Smooth muscle cell (in vitro differentiated cells): Measurements from ENCODE around the gene LAMA3. TPM values are rescaled to one million over a fixed set of nuclear protein-coding genes. Genes with fewer than 3 reads are reported as not detected.

Source experiments
- DNase-seq: peaks from one replicate; lab custom pipeline; 2025; ENCODE audit not compliant: unreplicated experiment; lab: John Stamatoyannopoulos, UW
- H2AFZ ChIP-seq: fragments of 200-600 bp; sonication (generic); 2 replicates; pipeline ENCODE4 v1.6.0; 2016; ENCODE audit warnings: antibody characterized with exemption, low read depth, mild to moderate bottlenecking
- H3F3A ChIP-seq: fragments of 200-600 bp; sonication (generic); 2 replicates; pipeline ENCODE4 v1.6.0; 2017; ENCODE audit warnings: antibody characterized with exemption, low read depth
- H3K27ac ChIP-seq: fragments of 200-600 bp; sonication (generic); 2 replicates; pipeline ENCODE4 v1.5.1; 2016; ENCODE audit warnings: low read depth, mild to moderate bottlenecking
- H3K27me3 ChIP-seq: fragments of 200-600 bp; sonication (generic); 2 replicates; pipeline ENCODE4 v1.6.1; 2016; ENCODE audit warnings: low read depth, mild to moderate bottlenecking
- H3K36me3 ChIP-seq: fragments of 200-600 bp; sonication (generic); 2 replicates; pipeline ENCODE4 v1.5.1; 2016; ENCODE audit warnings: low read depth
- H3K4me1 ChIP-seq: fragments of 200-600 bp; sonication (generic); 2 replicates; pipeline ENCODE4 v1.5.1; 2016; ENCODE audit warnings: low read depth
- H3K4me2 ChIP-seq: fragments of 200-600 bp; sonication (generic); 2 replicates; pipeline ENCODE4 v1.6.0; 2016; ENCODE audit warnings: mild to moderate bottlenecking
- H3K4me3 ChIP-seq: fragments of 200-600 bp; sonication (generic); 2 replicates; pipeline ENCODE4 v1.5.1; 2016; ENCODE audit warnings: mild to moderate bottlenecking
- H3K79me2 ChIP-seq: fragments of 200-600 bp; sonication (generic); 2 replicates; pipeline ENCODE4 v1.6.0; 2016; ENCODE audit warnings: low read depth, mild to moderate bottlenecking
- H3K9ac ChIP-seq: fragments of 200-600 bp; sonication (generic); 2 replicates; pipeline ENCODE4 v1.6.0; 2016; ENCODE audit warnings: low read depth
- H3K9me3 ChIP-seq: fragments of 200-600 bp; sonication (generic); replicated peaks from 2 replicates; pipeline ENCODE4 v1.5.1; 2016; ENCODE audit warnings: low read depth
- H4K20me1 ChIP-seq: fragments of 200-600 bp; sonication (generic); 2 replicates; pipeline ENCODE4 v1.6.0; 2016; ENCODE audit warnings: low read depth
- WGBS: methylation state at CpG from one replicate; pipeline ENCODE4 v1.1.7; 2016; ENCODE audit warnings: low lambda C conversion rate; 5-methylcytosine and 5-hydroxymethylcytosine counted together
- polyA plus RNA-seq: library from polyadenylated mRNA; unstranded; fragments of >200 nt; fragmentation: Nextera tagmentation; extraction: Ambion mirVana; gene quantifications from 2 replicates; pipeline ENCODE4 v1.2.1, GENCODE V29; 2016
- total RNA-seq: library from RNA; depleted of rRNA; stranded (reverse); fragments of >200 nt; gene quantifications from 2 replicates; pipeline ENCODE4 v1.2.3, GENCODE V29; 2014
- TF ChIP-seq, protein P1 (sequence below): fragments of 200-600 bp; sonication (generic); IDR thresholded peaks from 2 replicates; pipeline ENCODE4 v1.5.1; 2017; ENCODE audit warnings: borderline replicate concordance, mild to moderate bottlenecking, antibody characterized with exemption; ENCODE audit not compliant: insufficient read depth, poor library complexity, severe bottlenecking

LAMA3 gene
- total and polyA plus RNA-seq, 2 experiments from 2014 or later, result 7.8 to 23.1 TPM

DNA sequence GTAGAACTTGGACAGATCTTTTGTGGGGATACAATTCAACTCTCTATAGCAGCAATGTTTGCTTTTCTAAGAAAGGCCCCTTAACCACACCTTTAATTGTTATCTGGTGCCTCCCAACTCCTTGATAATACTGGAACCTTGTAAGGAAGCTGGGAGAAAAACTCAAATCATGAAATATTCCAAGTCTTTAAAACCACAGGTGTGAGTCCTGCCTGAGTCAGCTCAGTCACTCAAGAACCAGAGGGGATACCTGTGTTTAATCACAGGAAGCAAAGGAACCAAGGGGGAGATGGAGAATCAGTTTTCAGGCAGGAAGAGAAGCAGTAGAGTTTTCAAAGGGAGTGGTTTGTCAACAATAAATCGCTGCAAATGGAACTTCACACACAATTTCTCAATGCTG, 159.9 kb downstream of the LAMA3 start:
- Histone ChIP-seq H3K27ac (no peak overlapping the region), H3K36me3 (no peaks in the 10 kb centered on the region), H3K27me3 (no peaks in the 10 kb centered on the region), H2AFZ (no peak overlapping the region), H3K4me1 (no peaks in the 10 kb centered on the region), H3K9me3 (no peaks in the 10 kb centered on the region), H3K4me3 (no peak overlapping the region), H3K4me2 (no peak overlapping the region), H3F3A (no peaks in the 10 kb centered on the region), H3K79me2 (no peaks in the 10 kb centered on the region), H4K20me1 (no peaks in the 10 kb centered on the region), H3K9ac (no peak overlapping the region)
- DNase-seq, result no peak
- TF ChIP-seq, protein P1, sequence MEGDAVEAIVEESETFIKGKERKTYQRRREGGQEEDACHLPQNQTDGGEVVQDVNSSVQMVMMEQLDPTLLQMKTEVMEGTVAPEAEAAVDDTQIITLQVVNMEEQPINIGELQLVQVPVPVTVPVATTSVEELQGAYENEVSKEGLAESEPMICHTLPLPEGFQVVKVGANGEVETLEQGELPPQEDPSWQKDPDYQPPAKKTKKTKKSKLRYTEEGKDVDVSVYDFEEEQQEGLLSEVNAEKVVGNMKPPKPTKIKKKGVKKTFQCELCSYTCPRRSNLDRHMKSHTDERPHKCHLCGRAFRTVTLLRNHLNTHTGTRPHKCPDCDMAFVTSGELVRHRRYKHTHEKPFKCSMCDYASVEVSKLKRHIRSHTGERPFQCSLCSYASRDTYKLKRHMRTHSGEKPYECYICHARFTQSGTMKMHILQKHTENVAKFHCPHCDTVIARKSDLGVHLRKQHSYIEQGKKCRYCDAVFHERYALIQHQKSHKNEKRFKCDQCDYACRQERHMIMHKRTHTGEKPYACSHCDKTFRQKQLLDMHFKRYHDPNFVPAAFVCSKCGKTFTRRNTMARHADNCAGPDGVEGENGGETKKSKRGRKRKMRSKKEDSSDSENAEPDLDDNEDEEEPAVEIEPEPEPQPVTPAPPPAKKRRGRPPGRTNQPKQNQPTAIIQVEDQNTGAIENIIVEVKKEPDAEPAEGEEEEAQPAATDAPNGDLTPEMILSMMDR, result no peak
- WGBS, result 59% methylated on average over 1 of the region's 1 CpG

DNA sequence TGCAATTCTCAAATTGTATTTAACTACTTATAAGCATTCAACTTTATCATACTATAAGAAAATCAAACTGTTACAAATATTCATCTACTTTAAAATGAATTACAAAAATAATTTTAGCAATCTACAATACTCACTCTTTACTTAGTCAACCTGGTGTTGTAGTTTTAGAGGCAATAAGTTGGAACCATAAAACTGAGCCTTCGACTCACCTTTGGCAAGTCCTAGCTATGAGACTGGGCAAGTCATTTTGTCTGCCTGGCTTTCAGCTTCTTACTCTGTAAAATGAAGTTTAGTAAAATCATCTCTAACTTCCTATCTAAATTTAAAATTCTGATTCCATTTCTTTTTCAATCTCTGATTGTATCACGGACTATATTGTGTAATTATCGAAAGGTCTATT, 161.0 kb downstream of the LAMA3 start:
- no peak overlapping the region for H2AFZ ChIP-seq
- H3K4me2 ChIP-seq, result no peak overlapping the region
- no peak for DNase-seq
- H3K4me3 ChIP-seq, result no peak overlapping the region
- no peaks in the 10 kb centered on the region for H4K20me1 ChIP-seq
- H3K27me3 ChIP-seq, result no peaks in the 10 kb centered on the region
- no peak overlapping the region for H3K27ac ChIP-seq
- H3F3A ChIP-seq, result no peaks in the 10 kb centered on the region
- WGBS, result 93% methylated on average over 3 of the region's 3 CpGs
- TF ChIP-seq, protein P1, result no peak
- H3K9me3 ChIP-seq, result no peaks in the 10 kb centered on the region
- no peak overlapping the region for H3K9ac ChIP-seq
- H3K4me1 ChIP-seq, result no peaks in the 10 kb centered on the region
- no peaks in the 10 kb centered on the region for H3K36me3 ChIP-seq
- H3K79me2 ChIP-seq, result no peaks in the 10 kb centered on the region

DNA sequence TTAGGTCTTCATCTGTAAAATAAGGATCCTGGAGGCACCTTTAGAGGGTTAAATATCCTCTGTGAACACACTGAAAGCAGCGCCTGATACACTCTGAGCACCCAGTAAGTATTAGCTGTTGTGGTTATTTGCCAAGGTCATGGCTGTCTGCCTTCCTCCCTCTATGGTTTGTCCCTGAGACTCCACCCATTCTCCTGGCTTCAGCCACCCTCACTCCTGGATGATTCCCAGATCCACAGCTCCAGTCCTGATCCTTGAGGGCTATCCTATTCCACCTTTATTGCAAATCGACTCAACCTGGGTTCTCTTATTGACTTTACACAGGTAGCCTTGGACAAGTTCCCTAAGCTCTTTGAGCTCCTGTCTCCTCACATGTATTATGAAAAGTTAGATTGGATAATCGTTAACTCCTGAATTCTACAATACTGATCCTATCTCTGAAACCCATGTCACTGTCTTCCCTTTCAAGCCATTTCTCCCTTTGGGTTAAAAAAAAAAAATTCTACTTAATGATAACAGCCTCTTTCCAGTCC, 162.3 kb downstream of the LAMA3 start:
- Histone ChIP-seq H3K27me3 (no peaks in the 10 kb centered on the region), H3K4me3 (no peak overlapping the region), H3K4me2 (no peak overlapping the region), H3K4me1 (no peaks in the 10 kb centered on the region), H3K9me3 (no peaks in the 10 kb centered on the region), H4K20me1 (no peaks in the 10 kb centered on the region), H3F3A (no peaks in the 10 kb centered on the region), H3K79me2 (no peaks in the 10 kb centered on the region), H3K36me3 (no peaks in the 10 kb centered on the region), H3K27ac (no peak overlapping the region), H2AFZ (no peak overlapping the region), H3K9ac (no peak overlapping the region)
- TF ChIP-seq, protein P1, result no peak
- 88% methylated on average over 3 of the region's 3 CpGs for WGBS
- no peak for DNase-seq

DNA sequence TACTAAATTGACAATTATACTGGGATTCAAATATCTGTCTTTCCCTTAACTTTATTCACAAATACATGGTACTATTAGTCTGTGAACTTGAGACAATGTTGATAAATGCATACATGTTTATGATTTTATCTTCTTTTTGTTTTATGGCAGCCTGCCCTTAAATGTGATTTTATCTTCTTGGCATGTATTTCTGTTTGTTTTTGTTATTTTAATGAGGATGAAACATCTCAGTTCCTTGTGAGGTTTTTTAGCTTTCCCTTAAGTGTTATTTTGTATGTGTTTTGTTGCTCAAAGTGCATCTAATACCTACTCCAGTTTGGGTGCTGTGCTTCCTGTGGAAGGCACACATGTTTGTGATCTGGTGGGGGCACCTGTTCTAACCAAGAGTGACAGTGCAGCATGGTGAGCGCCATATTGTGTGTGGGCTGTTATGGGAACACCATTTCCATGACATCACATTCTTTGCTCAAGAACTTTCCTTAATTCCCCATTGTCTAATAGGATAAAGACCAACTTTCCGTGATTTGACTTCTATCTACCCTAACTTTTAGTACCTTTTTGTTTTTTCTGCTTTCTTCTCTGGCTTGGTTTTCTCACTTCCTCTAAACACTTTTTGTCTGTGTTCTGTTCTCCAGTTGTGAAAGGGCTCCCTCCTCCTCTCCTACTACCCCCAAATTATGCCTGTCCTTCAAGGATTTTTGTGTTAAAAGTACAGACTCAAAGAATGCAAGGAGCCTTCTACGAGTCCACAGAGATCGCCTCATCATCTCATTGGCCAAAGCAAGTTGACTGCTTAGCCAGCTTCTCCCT, 163.2 kb downstream of the LAMA3 start:
- no peaks in the 10 kb centered on the region for H4K20me1 ChIP-seq
- H3K4me1 ChIP-seq, result no peaks in the 10 kb centered on the region
- DNase-seq, result no peak
- H3K9ac ChIP-seq, result no peak overlapping the region
- no peaks in the 10 kb centered on the region for H3K36me3 ChIP-seq
- TF ChIP-seq, protein P1, result no peak
- no peaks in the 10 kb centered on the region for H3K27me3 ChIP-seq
- H3K9me3 ChIP-seq, result no peaks in the 10 kb centered on the region
- no peak overlapping the region for H3K27ac ChIP-seq
- no peaks in the 10 kb centered on the region for H3F3A ChIP-seq
- no peak overlapping the region for H2AFZ ChIP-seq
- no peak overlapping the region for H3K4me3 ChIP-seq
- WGBS, result 99% methylated on average over 4 of the region's 4 CpGs
- no peaks in the 10 kb centered on the region for H3K79me2 ChIP-seq
- H3K4me2 ChIP-seq, result no peak overlapping the region
